Pancreas (tissue), 10 donors: ENCODE data around the gene HAUS8. TPM values are rescaled to one million over a fixed set of nuclear protein-coding genes. Genes with fewer than 3 reads are reported as not detected.

Source experiments
- ATAC-seq, 4 donors: fragments of 200-7000 bp; cut with Tn5 transposase; one replicate each; pipeline versions ENCODE4 v1.8.0 to v1.9.1; 2020; ENCODE audit warnings: mild to moderate bottlenecking in 4 of 4, moderate library complexity in 4 of 4
- DNase-seq, 6 donors: peaks; one replicate each; pipeline ENCODE4 v3.0.0-alpha.2; 2020
- FAIRE-seq: peaks from 2 replicates; lab custom pipeline; 2012; peaks lifted over from hg19 to GRCh38; lab: Jason Lieb, UNC
- H3K27ac ChIP-seq, 4 donors: fragments of 200-600 bp; sonication (generic); 1 replicate in 3 of 4; 2 replicates in 1 of 4; pipeline versions ENCODE4 v1.5.0 to v1.8.0; 2020
- H3K27me3 ChIP-seq, 4 donors: fragments of 200-600 bp; one replicate each; pipeline ENCODE4 v1.8.0; 2021
- H3K36me3 ChIP-seq, 3 donors: fragments of 200-600 bp; sonication (generic) in 1 of 3; one replicate each; pipeline versions ENCODE4 v1.5.0 to v1.8.0; 2020 to 2021
- H3K4me1 ChIP-seq, 3 donors: fragments of 200-600 bp; one replicate each; pipeline ENCODE4 v1.8.0; 2021
- H3K4me3 ChIP-seq, 4 donors: fragments of 200-600 bp; sonication (generic) in 2 of 4; one replicate each; pipeline versions ENCODE4 v1.5.0 to v1.8.0; 2020 to 2021
- H3K9me3 ChIP-seq, 4 donors: fragments of 200-600 bp; one replicate each; pipeline ENCODE4 v1.8.0; 2021
- CTCF ChIP-seq, 4 donors: fragments of 200-600 bp; sonication (generic) in 3 of 4; IDR thresholded peaks; one replicate each; pipeline versions ENCODE4 v1.5.0 to v1.8.0; 2021; ENCODE audit warnings: antibody characterized with exemption in 4 of 4
- WGBS, 2 donors: extraction: QIAGEN DNeasy Blood & Tissue Kit; methylation state at CpG; one replicate each; pipeline ENCODE4 v1.1.7; 2013; 5-methylcytosine and 5-hydroxymethylcytosine counted together
- intact Hi-C, 3 donors: fragments of 100-400 bp; cut with DNase I; formaldehyde crosslinking; loops; one replicate each; pipeline versions ENCODE4 v1.11.1 to v1.14.2; 2022
- polyA plus RNA-seq, 2 donors: library from polyadenylated mRNA; stranded (reverse); fragments of 200-250 nt; gene quantifications; one replicate each; pipeline ENCODE4 v1.2.3, GENCODE V29; 2013
- total RNA-seq, 6 donors: library from RNA; stranded (reverse); fragmentation: NEBNext Ultra II Directional in 4 of 6; extraction: Animal tissue kit (Norgen Biotek cat#: 25700) in 4 of 6; gene quantifications; one replicate each; pipeline versions ENCODE4 v1.2.1 to v1.2.4, GENCODE V29; 2021 to 2023
- donor health status: healthy with polysubstance abuse.
- donor health status: DM: no; HTN: no; CAD: no; lungs with moderate emphysema.
- donor health status: DM: no; HTN: no; CAD: no.
- donor health status: control.
- donor health status: control.
- donor health status: Bipolar disorder and iron deficiency.
- donor health status: DM: yes; HTN: yes; CAD: no.
- donor health status: DM: no; HTN: no; CAD: no.
- donor health status: DM: no; HTN: no; CAD: no.
- donor health status: DM: yes; HTN: yes; CAD: no.

The HAUS8 gene
- total and polyA plus RNA-seq, 8 donors, result 2.0 to 12.0 (median 2.4) TPM

DNA sequence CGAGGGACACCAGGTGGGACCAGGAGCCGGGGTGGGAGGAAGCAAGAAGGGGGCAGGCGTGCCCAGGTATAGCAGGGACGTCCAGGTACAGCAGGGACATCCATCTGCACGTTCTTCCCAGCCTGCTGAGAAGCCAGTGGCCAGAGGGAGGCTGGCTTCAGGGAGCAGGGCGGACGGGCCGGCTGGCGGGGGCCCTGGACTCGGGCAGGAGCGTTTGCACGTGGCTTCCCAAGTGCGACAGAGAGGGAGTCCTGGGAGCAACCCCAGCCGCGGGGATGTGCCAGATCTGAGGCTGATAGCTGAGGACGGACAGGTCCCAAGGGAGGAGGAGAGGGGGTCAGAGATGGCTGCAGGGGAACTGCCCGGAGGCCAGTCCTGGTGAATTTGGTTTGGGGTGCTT lies 37.0 kb upstream of the HAUS8 start:
- no peak for DNase-seq
- TF ChIP-seq CTCF (IDR thresholded peaks at IDR 0.05), result no peak
- no peak for FAIRE-seq
- H3K4me1 ChIP-seq, result peaks cover 0 to 3% (median 0%) of the 10 kb centered on the region in 3 donors
- ATAC-seq, result no peak
- no peak overlapping the region for H3K27ac ChIP-seq
- H3K4me3 ChIP-seq, result no peak overlapping the region
- 80 to 84% methylated on average over 16 to 17 of the region's 17 CpGs for WGBS, 2 donors
- no peaks in the 10 kb centered on the region for H3K27me3 ChIP-seq
- intact Hi-C loops, result no loop called here
- H3K36me3 ChIP-seq, result no peaks in the 10 kb centered on the region
- no peaks in the 10 kb centered on the region for H3K9me3 ChIP-seq

DNA sequence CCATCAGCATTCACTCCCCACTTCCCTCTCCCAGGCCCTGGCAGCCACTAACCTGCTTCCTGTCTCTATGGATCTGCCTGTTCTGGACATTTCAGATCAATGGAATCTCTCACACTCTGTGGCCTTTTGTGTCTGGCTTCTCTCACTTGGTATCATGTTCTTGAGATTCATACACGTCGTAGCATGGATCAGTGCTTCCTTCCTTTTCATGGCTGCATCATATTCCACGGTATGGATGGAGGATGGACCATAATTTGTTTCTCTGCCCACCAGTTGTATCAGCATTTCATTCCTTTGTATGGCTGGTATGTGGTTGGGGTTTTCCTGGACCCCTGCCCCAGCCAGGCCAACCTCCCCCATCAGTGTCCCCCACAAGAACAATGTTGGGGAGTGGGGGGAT lies 36.5 kb upstream of the HAUS8 start:
- intact Hi-C loops, result no loop called here
- DNase-seq, result no peak
- FAIRE-seq, result no peak
- Histone ChIP-seq H3K27ac (no peak overlapping the region), H3K4me3 (no peak overlapping the region), H3K9me3 (no peaks in the 10 kb centered on the region), H3K27me3 (no peaks in the 10 kb centered on the region), H3K4me1 (peaks cover 0 to 3% (median 0%) of the 10 kb centered on the region in 3 donors), H3K36me3 (no peaks in the 10 kb centered on the region)
- no peak for TF ChIP-seq CTCF (IDR thresholded peaks at IDR 0.05)
- ATAC-seq, result no peak
- WGBS, 2 donors, result 84 to 94% methylated on average over 3 of the region's 3 CpGs

GRCh38 chr19:17110599-17110966 lies 35.3 kb upstream of the HAUS8 start:
- no peak for DNase-seq
- no peak for ATAC-seq
- FAIRE-seq, result no peak
- intact Hi-C loops, result no loop called here
- Histone ChIP-seq H3K27ac (peak overlapping the region in 2 of 4 donors; percentile 33 to 46), H3K4me1 (peaks cover 0 to 3% (median 0%) of the 10 kb centered on the region in 3 donors), H3K36me3 (no peaks in the 10 kb centered on the region), H3K27me3 (no peaks in the 10 kb centered on the region), H3K4me3 (no peak overlapping the region), H3K9me3 (no peaks in the 10 kb centered on the region)
- no peak for TF ChIP-seq CTCF (IDR thresholded peaks at IDR 0.05)
- 89 to 95% methylated on average over 10 of the region's 10 CpGs for WGBS, 2 donors

DNA sequence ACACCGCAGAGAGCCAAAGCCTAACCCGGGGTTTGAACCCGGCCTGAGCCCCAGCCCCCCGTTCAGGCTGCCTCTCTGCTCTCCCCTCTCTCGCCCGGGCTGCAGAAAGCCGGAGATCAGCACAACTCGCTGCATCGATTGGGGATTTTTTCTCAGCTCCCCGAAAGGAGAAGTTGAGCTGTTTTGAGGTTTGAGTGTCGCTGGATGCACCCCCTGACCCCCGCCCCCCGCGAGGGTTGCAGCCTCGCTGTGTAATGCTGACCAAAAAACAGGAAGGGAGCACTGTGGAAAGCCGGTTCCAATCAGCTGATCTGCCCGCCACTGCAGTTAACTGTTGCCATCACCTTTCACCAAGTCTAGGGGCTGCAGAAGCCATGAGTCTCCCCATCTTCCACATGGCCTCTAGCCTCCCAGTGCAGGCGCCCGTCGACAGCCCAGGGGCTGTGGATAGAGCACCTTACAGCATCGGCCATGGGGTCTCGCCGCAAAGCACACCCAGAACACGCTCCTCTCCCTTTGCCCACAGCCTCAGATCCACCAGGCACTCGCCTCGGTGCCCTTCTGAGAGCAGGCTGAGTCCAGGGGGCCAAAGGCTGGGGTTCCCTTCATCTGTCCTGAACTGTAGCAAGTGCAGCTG lies 34.8 kb upstream of the HAUS8 start:
- Histone ChIP-seq H3K36me3 (no peaks in the 10 kb centered on the region), H3K27me3 (no peaks in the 10 kb centered on the region), H3K27ac (peak overlapping the region in 2 of 4 donors; percentile 37 to 55), H3K4me1 (peaks cover 0 to 3% (median 0%) of the 10 kb centered on the region in 3 donors), H3K9me3 (no peaks in the 10 kb centered on the region), H3K4me3 (no peak overlapping the region)
- no peak for TF ChIP-seq CTCF (IDR thresholded peaks at IDR 0.05)
- no peak for FAIRE-seq
- peak in 2 of 4 donors; percentile 20 to 53 for ATAC-seq
- intact Hi-C loops, result no loop called here
- WGBS, 2 donors, result 87 to 92% methylated on average over 26 of the region's 26 CpGs
- DNase-seq, result peak in 1 of 6 donors; percentile 66

GRCh38 chr19:17109300-17109699 lies 34.0 kb upstream of the HAUS8 start:
- no peaks in the 10 kb centered on the region for H3K36me3 ChIP-seq
- H3K27ac ChIP-seq, result peak overlapping the region in 2 of 4 donors; percentile 37 to 55
- no peak for TF ChIP-seq CTCF (IDR thresholded peaks at IDR 0.05)
- no peaks in the 10 kb centered on the region for H3K27me3 ChIP-seq
- no peak overlapping the region for H3K4me3 ChIP-seq
- 93 to 94% methylated on average over 9 of the region's 9 CpGs for whole genome bisulfite sequencing, 2 donors
- FAIRE-seq, result no peak
- no peak for ATAC-seq
- intact Hi-C loops, result no loop called here
- H3K9me3 ChIP-seq, result no peaks in the 10 kb centered on the region
- no peak for DNase-seq
- H3K4me1 ChIP-seq, result peaks cover 0 to 3% (median 0%) of the 10 kb centered on the region in 3 donors
